Psoas muscle (tissue), 8 donors: ENCODE results near the gene BMP3. TPM values are rescaled to one million over a fixed set of nuclear protein-coding genes. Genes with fewer than 3 reads are reported as not detected.

Source experiments
- ATAC-seq, 4 donors: fragments of 200-7000 bp; cut with Tn5 transposase; one replicate each; pipeline ENCODE4 v1.9.1; 2020; ENCODE audit warnings: moderate library complexity in 3 of 4, mild to moderate bottlenecking in 2 of 4
- DNase-seq, 2 donors: peaks; one replicate each; pipeline ENCODE4 v3.0.0-alpha.2; 2020
- H3K27ac ChIP-seq: fragments of 200-600 bp; one replicate; pipeline ENCODE4 v1.8.0; 2022
- H3K27me3 ChIP-seq, 3 donors: fragments of 200-600 bp in 1 of 3; one replicate each; pipeline versions ENCODE4 v1.6.1 to v1.8.0; 2013 to 2022; ENCODE audit warnings: low read length in 2 of 3, mild to moderate bottlenecking in 2 of 3, moderate library complexity in 1 of 3; ENCODE audit not compliant: insufficient read depth in 3 of 3
- H3K36me3 ChIP-seq, 2 donors: fragments of 200-600 bp in 1 of 2; one replicate each; pipeline versions ENCODE4 v1.6.1 to v1.8.0; 2013 to 2022; ENCODE audit warnings: low read depth in 1 of 2, mild to moderate bottlenecking in 1 of 2, moderate library complexity in 1 of 2; ENCODE audit not compliant: insufficient read depth in 1 of 2
- H3K4me1 ChIP-seq: fragments of 200-600 bp; one replicate; pipeline ENCODE4 v1.8.0; 2022
- H3K4me3 ChIP-seq: fragments of 200-600 bp; one replicate; pipeline ENCODE4 v1.8.0; 2022; ENCODE audit warnings: mild to moderate bottlenecking
- H3K9me3 ChIP-seq: fragments of 200-600 bp; one replicate; pipeline ENCODE4 v1.8.0; 2022
- CTCF ChIP-seq: fragments of 200-600 bp; IDR thresholded peaks from one replicate; pipeline ENCODE4 v1.8.0; 2022; ENCODE audit warnings: antibody characterized with exemption
- WGBS, 3 donors: extraction: QIAGEN DNeasy Blood & Tissue Kit; methylation state at CpG; one replicate each; pipeline versions ENCODE4 v1.1.6 to v1.1.7; 2013; 5-methylcytosine and 5-hydroxymethylcytosine counted together
- intact Hi-C, 2 donors: fragments of 100-400 bp; cut with DNase I; formaldehyde crosslinking; loops; one replicate each; pipeline versions ENCODE4 v1.11.0 to v1.14.2; 2022
- polyA plus RNA-seq, 3 donors: library from polyadenylated mRNA; stranded (reverse); fragments of 200-250 nt; gene quantifications; one replicate each; pipeline ENCODE4 v1.2.3, GENCODE V29; 2013
- total RNA-seq, 4 donors: library from RNA; stranded (reverse); fragmentation: NEBNext Ultra II Directional in 2 of 4; extraction: Animal tissue kit (Norgen Biotek cat#: 25700) in 2 of 4; gene quantifications; one replicate each; pipeline versions ENCODE4 v1.2.1 to v1.2.4, GENCODE V29; 2021 to 2023
- donor health status: healthy with polysubstance abuse.
- donor health status: DM: no; HTN: no; CAD: no; lungs with moderate emphysema.
- donor health status: Bipolar disorder and iron deficiency.
- donor health status: healthy.
- donor health status: DM: yes; HTN: yes; CAD: no.
- donor health status: DM: no; HTN: no; CAD: no.
- donor health status: DM: no; HTN: no; CAD: no.
- donor health status: DM: yes; HTN: yes; CAD: no.

BMP3 gene
- total and polyA plus RNA-seq, 7 donors: 0.03 to 0.09 (median 0.06) TPM; not detected in 3

GRCh38 chr4:81081156-81081555, 50.6 kb downstream of the BMP3 start:
- no peak for ATAC-seq
- H3K27ac ChIP-seq: no peak overlapping the region
- intact Hi-C loops: no loop called here
- no peak for DNase-seq
- no peak for TF ChIP-seq CTCF
- no peaks in the 10 kb centered on the region for H3K9me3 ChIP-seq
- WGBS, 3 donors: 79 to 94% (median 93%) methylated on average over 5 of the region's 5 CpGs
- no peaks in the 10 kb centered on the region for H3K27me3 ChIP-seq
- no peaks in the 10 kb centered on the region for H3K4me1 ChIP-seq
- no peaks in the 10 kb centered on the region for H3K36me3 ChIP-seq
- H3K4me3 ChIP-seq: no peak overlapping the region

DNA sequence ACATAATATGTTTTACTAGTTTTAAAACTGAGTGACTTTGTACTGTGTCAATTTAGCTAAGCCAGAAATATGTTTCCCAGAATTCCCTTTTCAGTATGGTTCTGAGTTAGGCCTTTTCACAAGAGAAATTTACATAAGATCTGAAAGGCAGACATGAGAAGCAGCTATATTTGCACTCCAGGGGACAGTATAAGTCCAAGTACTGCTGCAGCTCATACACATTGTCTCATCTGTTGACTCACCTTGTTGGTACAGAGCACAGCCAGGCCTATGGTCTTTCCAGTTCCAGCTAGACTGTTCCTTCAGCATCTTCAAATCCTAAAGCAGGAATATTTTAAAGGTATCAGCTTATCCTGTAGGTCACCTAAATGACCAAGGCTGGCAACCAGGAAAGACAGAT, 53.5 kb downstream of the BMP3 start:
- Histone ChIP-seq H3K27ac (no peak overlapping the region), H3K36me3 (no peaks in the 10 kb centered on the region), H3K27me3 (no peaks in the 10 kb centered on the region), H3K4me1 (no peaks in the 10 kb centered on the region), H3K4me3 (no peak overlapping the region), H3K9me3 (no peaks in the 10 kb centered on the region)
- intact Hi-C loops: no loop called here
- ATAC-seq (no peak), DNase-seq (no peak)
- TF ChIP-seq CTCF: no peak

DNA sequence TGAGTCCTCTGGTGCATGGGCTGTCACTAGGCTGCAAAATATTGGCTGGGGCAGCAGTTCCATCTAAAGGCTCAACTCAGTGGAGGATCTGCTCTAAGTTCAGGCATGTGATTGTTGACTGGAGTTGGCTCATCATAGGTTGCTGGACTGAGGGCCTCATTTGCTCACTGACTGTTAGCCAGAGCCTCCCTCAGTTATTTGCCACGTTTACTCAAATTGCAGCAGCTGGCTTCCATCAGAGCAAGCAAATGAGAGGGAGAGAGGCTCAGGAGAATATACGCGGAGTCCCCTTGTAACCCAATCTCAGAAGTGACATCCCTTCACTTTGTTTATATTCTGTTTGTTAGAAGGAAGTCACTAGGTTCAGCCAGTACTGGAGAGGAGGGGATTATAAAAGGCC, 54.1 kb downstream of the BMP3 start:
- DNase-seq: no peak
- H3K27ac ChIP-seq: no peak overlapping the region
- no peaks in the 10 kb centered on the region for H3K9me3 ChIP-seq
- WGBS, 3 donors: 12 to 18% (median 15%) methylated on average over 3 of the region's 3 CpGs
- no peak for ATAC-seq
- H3K4me3 ChIP-seq: no peak overlapping the region
- intact Hi-C loops: no loop called here
- no peak for TF ChIP-seq CTCF
- no peaks in the 10 kb centered on the region for H3K36me3 ChIP-seq
- H3K27me3 ChIP-seq: no peaks in the 10 kb centered on the region
- no peaks in the 10 kb centered on the region for H3K4me1 ChIP-seq

DNA sequence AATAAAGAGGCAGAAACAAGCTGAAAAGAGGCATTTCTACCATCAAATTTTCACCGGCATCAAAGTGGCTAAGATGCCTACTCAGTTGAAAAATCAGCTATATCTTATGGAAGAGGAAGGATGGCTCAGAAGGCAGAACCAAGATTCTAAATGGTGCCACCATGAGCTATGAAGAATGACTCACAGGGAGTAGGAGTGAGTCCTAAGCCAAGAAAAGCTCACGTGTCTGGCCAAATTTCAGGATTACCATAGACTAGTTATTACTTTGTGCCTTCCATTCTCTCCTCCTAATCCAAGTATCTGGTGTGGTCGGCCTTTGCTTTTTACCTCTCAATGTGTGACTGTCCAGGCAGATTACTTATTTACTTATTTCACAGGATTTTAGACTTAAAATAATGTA, 54.8 kb downstream of the BMP3 start:
- Histone ChIP-seq H3K4me3 (no peak overlapping the region), H3K4me1 (no peaks in the 10 kb centered on the region), H3K27ac (no peak overlapping the region), H3K9me3 (no peaks in the 10 kb centered on the region), H3K27me3 (no peaks in the 10 kb centered on the region), H3K36me3 (no peaks in the 10 kb centered on the region)
- no peak for TF ChIP-seq CTCF
- WGBS, 3 donors: 62 to 63% (median 63%) methylated on average over 3 of the region's 3 CpGs
- intact Hi-C loops: no loop called here
- ATAC-seq (no peak), DNase-seq (no peak)

DNA sequence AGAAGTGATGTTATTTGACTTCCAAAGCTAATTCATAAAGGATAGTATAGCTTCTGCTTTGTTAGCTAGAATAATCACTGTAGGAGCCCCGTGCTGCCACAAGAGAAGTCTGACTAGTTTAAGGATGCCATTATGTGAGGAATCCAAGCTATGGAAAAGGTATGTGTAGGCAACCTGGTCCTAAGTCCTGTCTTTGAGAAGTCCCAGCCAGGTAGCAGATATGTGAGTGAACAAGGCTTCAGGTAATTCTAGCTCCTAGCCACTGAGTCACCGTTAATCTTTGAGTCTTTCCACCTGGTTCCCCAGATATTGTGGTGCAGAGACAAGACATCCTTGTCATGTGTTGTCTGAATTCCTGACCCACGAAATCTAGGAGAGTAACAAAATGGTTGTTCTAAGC, 55.5 kb downstream of the BMP3 start:
- Histone ChIP-seq H3K27me3 (no peaks in the 10 kb centered on the region), H3K27ac (no peak overlapping the region), H3K36me3 (no peaks in the 10 kb centered on the region), H3K4me3 (no peak overlapping the region), H3K9me3 (no peaks in the 10 kb centered on the region), H3K4me1 (no peaks in the 10 kb centered on the region)
- 72 to 75% (median 72%) methylated on average over 3 of the region's 3 CpGs for WGBS, 3 donors
- ATAC-seq: no peak
- no peak for DNase-seq
- no peak for TF ChIP-seq CTCF
- intact Hi-C loops: no loop called here
